ENCODE data around the gene HPS1. TPM values are rescaled to one million over a fixed set of nuclear protein-coding genes. Genes with fewer than 3 reads are reported as not detected.

The HPS1 gene
- total and polyA plus RNA-seq, 2 of the 4 experiments (the other 2 are of a cell fraction): 14.0 to 55.2 TPM

GRCh38 chr10:98419469-98420261, 27.1 kb downstream of the HPS1 start:
- H3K9me1 ChIP-seq (ENCODE audit: insufficient read depth, low read length): 0 out of 2 replicates have a peak, but pooled peaks cover 5% of the 10 kb centered on the region
- no peak overlapping the region for H3K18ac ChIP-seq (ENCODE audit: low read depth, low read length)
- H3K4me1 ChIP-seq (ENCODE audit: control insufficient read depth, insufficient read depth, low read length): peaks cover 5% of the 10 kb centered on the region; the same call in 1 of the 2 replicates
- H3K56ac ChIP-seq (ENCODE audit: extremely low read depth, insufficient read depth, low read length): no peak overlapping the region
- no peak overlapping the region for H3K4me2 ChIP-seq (ENCODE audit: low read depth, low read length)
- no peak for DNase-seq
- H3K9me3 ChIP-seq (ENCODE audit: control insufficient read depth, insufficient read depth, low read length): no peaks in the 10 kb centered on the region
- H2AK5ac ChIP-seq (ENCODE audit: low read depth, low read length): no peak overlapping the region
- H2AFZ ChIP-seq (replicated peaks; ENCODE audit: low read length, poor library complexity): peak overlapping the region; percentile 41
- H3K4me3 ChIP-seq (ENCODE audit: insufficient read depth, low read depth, low read length): no peak overlapping the region
- peak overlapping the region; percentile 24 for H2AK9ac ChIP-seq (replicated peaks; ENCODE audit: low read depth, low read length, poor library complexity)
- no peak overlapping the region for H4K8ac ChIP-seq (ENCODE audit: low read depth in 2 of 2, low read length in 2 of 2)
- H3K23ac ChIP-seq (ENCODE audit: low read depth, low read length): no peak overlapping the region
- ChIA-PET POLR2A (ENCODE audit: unreplicated experiment) (no interaction called here), CTCF (interaction anchor here (0.6 kb wide), 1 partner anchor 155 kb away, joined by 3 read pairs; no protein-coding TSS in a partner anchor)
- no peak overlapping the region for H2BK120ac ChIP-seq (ENCODE audit: low read depth, low read length)
- TF ChIP-seq CEBPB (IDR thresholded peaks at IDR 0.05; ENCODE audit: low read depth, low read length) (no peak), SMC3 (IDR thresholded peaks at IDR 0.05; ENCODE audit: low read depth, low read length) (no peak), ELK1 (IDR thresholded peaks at IDR 0.05; ENCODE audit: borderline replicate concordance, low read depth, low read length) (no peak), FOS (IDR thresholded peaks at IDR 0.05; ENCODE audit: low read depth, low read length) (no peak), POLR2A (IDR thresholded peaks at IDR 0.05; ENCODE audit: low read depth, low read length) (no peak)
- H3K14ac ChIP-seq (replicated peaks; ENCODE audit: low read depth, low read length): no peak overlapping the region
- H3K27me3 ChIP-seq (ENCODE audit: control insufficient read depth, insufficient read depth, low read length): no peaks in the 10 kb centered on the region
- intact Hi-C loops (cut with micrococcal nuclease) (loop anchor here (10.0 kb wide), 1 partner anchor 245 kb away; no protein-coding TSS in a partner anchor), in situ Hi-C loops (cut with MboI; ENCODE audit: low sequenced_read_pairs) (no loop called here), dilution Hi-C loops (cut with HindIII; ENCODE audit: low sequenced_read_pairs, unreplicated experiment) (no loop called here)
- no peak overlapping the region for H3K4ac ChIP-seq (ENCODE audit: low read depth, low read length)
- no peak overlapping the region for H4K5ac ChIP-seq (ENCODE audit: low read depth, low read length)
- H4K91ac ChIP-seq (ENCODE audit: insufficient read depth, low read depth, low read length): no peak overlapping the region
- H3K36me3 ChIP-seq (ENCODE audit: control insufficient read depth, insufficient read depth, low read length): peaks cover 42% of the 10 kb centered on the region
- no peak for ATAC-seq (ENCODE audit: low read depth)
- WGBS, 2 experiments (ENCODE audit: extremely low coverage in 2 of 2, insufficient read length in 1 of 2): 95% methylated on average over 7 of the region's 17 CpGs; no CpG with 5 or more reads in 1 of the 2 experiments
- no peak overlapping the region for H2BK15ac ChIP-seq (ENCODE audit: low read depth, low read length)
- H3K27ac ChIP-seq (ENCODE audit: insufficient read depth, low read length): no peak overlapping the region
- no peak overlapping the region for H2BK20ac ChIP-seq (ENCODE audit: low read depth, low read length)
- no peaks in the 10 kb centered on the region for H4K20me1 ChIP-seq (ENCODE audit: insufficient read depth, low read length)
- no peak overlapping the region for H3K9ac ChIP-seq (ENCODE audit: low read depth, low read length)
- peaks cover 2 to 3% of the 10 kb centered on the region in 2 experiments; a peak in 3 of 4 replicates for H3K79me1 ChIP-seq (ENCODE audit: low read depth in 1 of 2, low read length in 2 of 2)
- BruUV-seq (replicated peaks): no TSS peak
- H2BK5ac ChIP-seq (ENCODE audit: low read depth, low read length, poor library complexity, severe bottlenecking): no peak overlapping the region

Measured in IMR-90 (cell line).